Gastroesophageal sphincter (tissue), 4 donors: ENCODE results near the gene OTUD5. TPM values are rescaled to one million over a fixed set of nuclear protein-coding genes. Genes with fewer than 3 reads are reported as not detected.

Source experiments
- ATAC-seq: fragments of 150-250 bp; one replicate; pipeline ENCODE4 v1.9.1; 2016; ENCODE audit warnings: mild to moderate bottlenecking, moderate library complexity
- H3K27ac ChIP-seq, 4 donors: fragments of 200-600 bp; sonication (generic) in 3 of 4; 1 replicate in 3 of 4; 2 replicates in 1 of 4; pipeline ENCODE4 v1.5.1; 2016 to 2019
- H3K27me3 ChIP-seq: fragments of 200-600 bp; sonication (generic); one replicate; pipeline ENCODE4 v1.5.1; 2019
- H3K36me3 ChIP-seq, 2 donors: fragments of 200-600 bp; sonication (generic); one replicate each; pipeline ENCODE4 v1.5.1; 2019; ENCODE audit warnings: control low read depth in 1 of 2
- H3K4me1 ChIP-seq, 3 donors: fragments of 200-600 bp; sonication (generic); 1 replicate in 2 of 3; 2 replicates in 1 of 3; pipeline ENCODE4 v1.5.1; 2016 to 2019; ENCODE audit warnings: control low read depth in 2 of 3
- H3K4me3 ChIP-seq, 2 donors: fragments of 200-600 bp; sonication (generic); one replicate each; pipeline ENCODE4 v1.5.1; 2019; ENCODE audit warnings: mild to moderate bottlenecking in 1 of 2, moderate library complexity in 1 of 2
- H3K9me3 ChIP-seq, 3 donors: fragments of 200-600 bp; sonication (generic); one replicate each; pipeline ENCODE4 v1.5.1; 2017 to 2019; ENCODE audit warnings: control low read depth in 2 of 3
- EP300 ChIP-seq: sonication (generic); formaldehyde crosslinking; IDR thresholded peaks from one replicate; pipeline ENCODE4 v1.6.1; 2017; ENCODE audit warnings: antibody characterized with exemption, mild to moderate bottlenecking
- POLR2A ChIP-seq, 2 donors: fragments of 450-650 bp; IDR thresholded peaks; one replicate each; pipeline ENCODE4 v1.6.1; 2017; ENCODE audit warnings: antibody characterized with exemption in 2 of 2, mild to moderate bottlenecking in 2 of 2, moderate library complexity in 1 of 2
- POLR2AphosphoS5 ChIP-seq: sonication (generic); formaldehyde crosslinking; IDR thresholded peaks from one replicate; pipeline ENCODE4 v1.6.1; 2017; ENCODE audit warnings: antibody characterized with exemption
- WGBS, 2 donors: methylation state at CpG; one replicate each; pipeline ENCODE4 v1.1.5; 2018; ENCODE audit warnings: low coverage in 1 of 2; 5-methylcytosine and 5-hydroxymethylcytosine counted together
- total RNA-seq, 4 donors: library from RNA; depleted of rRNA; stranded (reverse); fragments of >200 nt; gene quantifications; one replicate each; pipeline ENCODE4 v1.1.0, GENCODE V29; 2016
- TF ChIP-seq, protein P1 (sequence below), 4 experiments: fragments of 200-600 bp in 2 of 4; fragments of 450-650 bp in 2 of 4; sonication (generic) in 1 of 4; IDR thresholded peaks; one replicate each; pipeline ENCODE4 v1.5.1; 2017 to 2019; ENCODE audit warnings: antibody characterized with exemption in 4 of 4, mild to moderate bottlenecking in 2 of 4, moderate library complexity in 2 of 4

OTUD5 gene, protein sequence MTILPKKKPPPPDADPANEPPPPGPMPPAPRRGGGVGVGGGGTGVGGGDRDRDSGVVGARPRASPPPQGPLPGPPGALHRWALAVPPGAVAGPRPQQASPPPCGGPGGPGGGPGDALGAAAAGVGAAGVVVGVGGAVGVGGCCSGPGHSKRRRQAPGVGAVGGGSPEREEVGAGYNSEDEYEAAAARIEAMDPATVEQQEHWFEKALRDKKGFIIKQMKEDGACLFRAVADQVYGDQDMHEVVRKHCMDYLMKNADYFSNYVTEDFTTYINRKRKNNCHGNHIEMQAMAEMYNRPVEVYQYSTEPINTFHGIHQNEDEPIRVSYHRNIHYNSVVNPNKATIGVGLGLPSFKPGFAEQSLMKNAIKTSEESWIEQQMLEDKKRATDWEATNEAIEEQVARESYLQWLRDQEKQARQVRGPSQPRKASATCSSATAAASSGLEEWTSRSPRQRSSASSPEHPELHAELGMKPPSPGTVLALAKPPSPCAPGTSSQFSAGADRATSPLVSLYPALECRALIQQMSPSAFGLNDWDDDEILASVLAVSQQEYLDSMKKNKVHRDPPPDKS
- total RNA-seq, result 10 to 100 TPM; 36.8 to 54.3 (median 47.7) TPM

GRCh38 chrX:48957477-48957826, at the start of gene OTUD5:
Gene OTUD5, minus strand, starts transcription at chrX:48957607. Its CDS starts 37 bp downstream, at chrX:48957570.
- 27% methylated on average over 15 of the region's 53 CpGs; no CpG with 5 or more reads in 1 of the 2 donors for WGBS, 2 donors
- peak within 1 kb of the TSS; percentile 73 to 99 for H3K4me3 ChIP-seq
- H3K4me1 ChIP-seq, result peaks cover 5 to 52% (median 9%) of the 10 kb centered on the region in 3 donors
- peak; percentile 39 for ATAC-seq
- TF ChIP-seq EP300, result no peak
- TF ChIP-seq POLR2AphosphoS5, result no peak
- TF ChIP-seq, protein P1, sequence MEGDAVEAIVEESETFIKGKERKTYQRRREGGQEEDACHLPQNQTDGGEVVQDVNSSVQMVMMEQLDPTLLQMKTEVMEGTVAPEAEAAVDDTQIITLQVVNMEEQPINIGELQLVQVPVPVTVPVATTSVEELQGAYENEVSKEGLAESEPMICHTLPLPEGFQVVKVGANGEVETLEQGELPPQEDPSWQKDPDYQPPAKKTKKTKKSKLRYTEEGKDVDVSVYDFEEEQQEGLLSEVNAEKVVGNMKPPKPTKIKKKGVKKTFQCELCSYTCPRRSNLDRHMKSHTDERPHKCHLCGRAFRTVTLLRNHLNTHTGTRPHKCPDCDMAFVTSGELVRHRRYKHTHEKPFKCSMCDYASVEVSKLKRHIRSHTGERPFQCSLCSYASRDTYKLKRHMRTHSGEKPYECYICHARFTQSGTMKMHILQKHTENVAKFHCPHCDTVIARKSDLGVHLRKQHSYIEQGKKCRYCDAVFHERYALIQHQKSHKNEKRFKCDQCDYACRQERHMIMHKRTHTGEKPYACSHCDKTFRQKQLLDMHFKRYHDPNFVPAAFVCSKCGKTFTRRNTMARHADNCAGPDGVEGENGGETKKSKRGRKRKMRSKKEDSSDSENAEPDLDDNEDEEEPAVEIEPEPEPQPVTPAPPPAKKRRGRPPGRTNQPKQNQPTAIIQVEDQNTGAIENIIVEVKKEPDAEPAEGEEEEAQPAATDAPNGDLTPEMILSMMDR (IDR thresholded peaks at IDR 0.05), result no peak
- TF ChIP-seq POLR2A (IDR thresholded peaks at IDR 0.05), result no peak
- H3K27ac ChIP-seq, result peak within 1 kb of the TSS; percentile 91 to 100 (median 92)
- no peaks in the 10 kb centered on the region for H3K27me3 ChIP-seq
- no peaks in the 10 kb centered on the region for H3K9me3 ChIP-seq
- peaks cover 0 to 5% of the 10 kb centered on the region in 2 donors for H3K36me3 ChIP-seq

- ATAC-seq, result no peak
- H3K4me3 ChIP-seq, result no peak overlapping the region
- TF ChIP-seq POLR2A (IDR thresholded peaks at IDR 0.05), result no peak
- TF ChIP-seq EP300, result no peak
- TF ChIP-seq, protein P1 (IDR thresholded peaks at IDR 0.05), result no peak
- TF ChIP-seq POLR2AphosphoS5, result no peak
- H3K27ac ChIP-seq, result no peak overlapping the region
- no peaks in the 10 kb centered on the region for H3K9me3 ChIP-seq
- peaks cover 0 to 11% (median 0%) of the 10 kb centered on the region in 3 donors for H3K4me1 ChIP-seq
- H3K27me3 ChIP-seq, result no peaks in the 10 kb centered on the region
- 58 to 80% methylated on average over 2 to 5 of the region's 5 CpGs for WGBS, 2 donors
- H3K36me3 ChIP-seq, result peaks cover 0 to 5% of the 10 kb centered on the region in 2 donors
Observed at GRCh38 chrX:49003696-49004095, 46.3 kb upstream of the OTUD5 start.

DNA sequence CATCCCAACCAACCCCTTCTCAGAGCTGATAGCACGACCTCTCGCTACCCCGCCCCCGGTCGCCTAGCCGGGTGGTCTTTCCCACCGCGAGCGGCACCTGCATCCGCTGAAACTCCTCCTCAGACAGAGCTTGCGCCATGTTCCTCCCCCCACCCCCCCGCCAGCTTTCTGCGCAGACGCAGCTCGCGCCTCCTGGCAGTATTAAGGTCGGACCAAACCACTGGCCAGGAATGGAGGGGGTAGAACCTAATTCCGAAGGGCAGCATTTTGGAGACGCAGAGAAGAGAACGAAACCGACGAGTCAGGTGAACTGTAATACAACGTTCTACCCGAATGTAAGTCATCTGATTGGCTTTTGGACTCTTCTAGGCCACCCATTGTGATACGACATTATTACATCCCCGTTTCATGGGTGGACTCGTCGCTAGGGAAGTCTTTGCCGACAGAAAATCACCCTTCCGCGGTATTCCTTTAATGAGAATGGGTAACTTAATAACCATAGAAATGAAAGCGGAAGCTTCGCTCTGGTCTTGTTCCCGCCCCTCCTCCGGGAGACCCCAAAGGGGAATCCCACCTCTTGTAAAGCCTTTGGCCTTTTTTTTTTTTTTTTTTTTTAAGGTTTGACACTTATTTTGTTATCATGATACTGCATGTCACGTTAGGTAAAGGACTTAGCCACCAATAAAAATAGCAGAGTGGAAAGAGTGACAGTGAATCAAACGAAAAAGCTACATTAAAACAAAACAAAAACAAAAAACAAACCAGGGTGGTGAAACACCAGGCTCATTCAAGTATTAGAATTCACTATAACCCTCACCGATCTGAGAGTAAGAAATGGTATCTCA, 44.9 kb upstream of the OTUD5 start, which contains the start of gene GRIPAP1:
Gene GRIPAP1 (minus strand): TSS at position 174 of the 845 bp plus-strand sequence. CDS start 35 bp downstream, at position 139.
- H3K9me3 ChIP-seq, result no peaks in the 10 kb centered on the region
- H3K36me3 ChIP-seq, result peaks cover 0 to 17% of the 10 kb centered on the region in 2 donors
- WGBS, 2 donors, result 7 to 36% methylated on average over 3 to 6 of the region's 38 CpGs
- H3K27me3 ChIP-seq, result no peaks in the 10 kb centered on the region
- peak; percentile 92 for ATAC-seq
- H3K27ac ChIP-seq, result peak within 1 kb of the TSS; percentile 57 to 81 (median 74)
- peak within 1 kb of the TSS; percentile 67 to 98 for H3K4me3 ChIP-seq
- H3K4me1 ChIP-seq, result peaks cover 0 to 11% (median 0%) of the 10 kb centered on the region in 3 donors
- TF ChIP-seq POLR2AphosphoS5 (peak; percentile 23), EP300 (no peak), POLR2A (IDR thresholded peaks at IDR 0.05) (peak; percentile 37 to 46)
- TF ChIP-seq, protein P1 (IDR thresholded peaks at IDR 0.05), result no peak

- Histone ChIP-seq H3K27me3 (no peaks in the 10 kb centered on the region), H3K9me3 (no peaks in the 10 kb centered on the region), H3K4me1 (peaks cover 0 to 11% (median 0%) of the 10 kb centered on the region in 3 donors), H3K4me3 (peak overlapping the region; percentile 67 to 98), H3K36me3 (peaks cover 0 to 24% of the 10 kb centered on the region in 2 donors), H3K27ac (peak overlapping the region; percentile 57 to 81 (median 74))
- 0 to 31% methylated on average over 13 to 15 of the region's 17 CpGs for WGBS, 2 donors
- ATAC-seq, result peak; percentile 50
- TF ChIP-seq EP300, result no peak
- no peak for TF ChIP-seq POLR2A (IDR thresholded peaks at IDR 0.05)
- TF ChIP-seq, protein P1 (IDR thresholded peaks at IDR 0.05), result no peak
- TF ChIP-seq POLR2AphosphoS5, result no peak
Observed at GRCh38 chrX:49001521-49002090, 44.2 kb upstream of the OTUD5 start.
